Measurements from ENCODE around the gene METTL6.

Gene METTL6

DNA sequence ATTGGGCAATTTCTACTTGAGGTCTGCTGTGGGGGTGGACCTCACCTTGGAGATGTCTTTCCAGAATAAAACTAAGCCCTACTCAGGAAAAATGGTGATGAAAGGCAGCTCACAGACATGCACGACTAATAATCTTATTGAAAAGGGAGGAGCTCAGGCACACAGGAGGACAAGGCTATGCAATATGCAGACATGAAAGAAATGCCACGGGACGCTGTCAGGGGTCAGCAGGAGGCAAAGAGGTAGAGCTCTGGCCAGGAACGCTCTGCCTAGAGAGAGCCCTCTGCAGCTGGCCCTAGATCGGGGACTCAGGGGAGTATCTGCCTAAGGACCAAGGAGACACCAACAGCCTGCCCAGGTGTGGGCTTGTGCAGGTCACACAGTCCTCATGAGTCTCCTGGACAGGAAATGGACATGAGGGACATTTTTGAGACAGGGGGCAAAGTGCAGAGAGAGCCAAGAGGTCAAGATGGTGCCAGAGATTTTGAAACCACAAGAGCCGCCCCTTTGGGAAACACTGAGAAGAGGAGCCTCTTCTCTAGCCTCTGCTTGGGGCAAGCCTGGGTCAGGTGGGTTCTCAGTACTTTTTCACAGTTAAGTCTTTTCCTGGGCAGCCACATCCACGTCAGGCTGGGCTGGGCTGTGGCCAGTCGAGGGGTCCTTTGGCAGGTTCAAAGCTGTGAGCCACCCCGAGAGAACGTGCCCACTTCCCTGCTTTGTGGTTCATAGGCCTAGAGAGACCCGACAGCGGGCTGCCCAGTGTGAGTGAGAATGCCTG lies 23.3 kb upstream of the METTL6 start:
- no peaks in the 10 kb centered on the region for H3K36me3 ChIP-seq (ENCODE audit: control insufficient read depth, insufficient read depth, low read length)
- WGBS, 2 experiments (ENCODE audit: insufficient coverage in 2 of 2): 93 to 97% methylated on average over 12 of the region's 12 CpGs
- H3K4me1 ChIP-seq (ENCODE audit: control insufficient read depth, insufficient read depth, low read length, poor library complexity, severe bottlenecking): no peaks in the 10 kb centered on the region
- H3K9me3 ChIP-seq (ENCODE audit: control insufficient read depth, low read length): no peaks in the 10 kb centered on the region
- no peak overlapping the region for H3K27ac ChIP-seq (ENCODE audit: low read depth, low read length, severe bottlenecking)
- no peak overlapping the region for H3K4me3 ChIP-seq (ENCODE audit: extremely low read depth, insufficient read depth, low read length, poor library complexity, severe bottlenecking)

DNA sequence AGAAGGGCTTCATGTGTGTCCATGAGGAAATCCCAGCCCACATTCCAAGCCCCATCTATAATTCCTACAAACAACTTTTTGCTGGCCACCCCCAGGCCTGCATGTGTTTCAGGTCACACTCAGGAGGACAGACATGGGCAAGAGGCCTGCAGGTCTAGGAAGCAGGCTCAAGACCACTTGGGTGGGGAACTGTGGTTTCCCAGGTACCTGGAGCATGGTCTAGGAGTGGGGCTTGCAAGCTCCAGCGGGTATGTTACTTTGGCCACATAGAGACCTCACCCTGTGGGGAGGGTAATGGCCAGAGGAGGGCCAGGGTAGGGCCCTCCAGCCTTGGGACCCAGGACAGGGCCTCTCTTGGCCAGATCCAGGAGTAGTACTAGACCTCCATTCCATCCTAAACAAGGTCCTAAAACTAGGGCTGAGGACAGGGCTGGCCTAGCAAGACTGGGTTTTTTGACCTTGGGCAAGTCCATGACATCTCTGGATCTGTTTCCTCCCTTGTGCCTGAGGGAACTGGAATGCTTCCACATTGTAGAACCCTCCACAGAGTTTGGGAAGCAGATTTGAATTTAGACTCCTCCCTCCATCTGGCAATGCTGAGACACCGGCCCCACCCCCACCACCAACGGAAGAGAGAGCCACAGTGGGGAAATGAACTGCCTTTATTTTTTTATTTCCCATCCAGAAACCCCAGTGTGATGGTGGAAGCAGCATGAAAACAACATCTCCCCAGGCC lies 22.3 kb upstream of the METTL6 start:
- no peaks in the 10 kb centered on the region for H3K9me3 ChIP-seq (ENCODE audit: control insufficient read depth, low read length)
- H3K27ac ChIP-seq (ENCODE audit: low read depth, low read length, severe bottlenecking): no peak overlapping the region
- 100% methylated on average over 1 of the region's 3 CpGs; no CpG with 5 or more reads in 1 of the 2 experiments for WGBS, 2 experiments (ENCODE audit: insufficient coverage in 2 of 2)
- no peaks in the 10 kb centered on the region for H3K4me1 ChIP-seq (ENCODE audit: control insufficient read depth, insufficient read depth, low read length, poor library complexity, severe bottlenecking)
- no peak overlapping the region for H3K4me3 ChIP-seq (ENCODE audit: extremely low read depth, insufficient read depth, low read length, poor library complexity, severe bottlenecking)
- no peaks in the 10 kb centered on the region for H3K36me3 ChIP-seq (ENCODE audit: control insufficient read depth, insufficient read depth, low read length)

DNA sequence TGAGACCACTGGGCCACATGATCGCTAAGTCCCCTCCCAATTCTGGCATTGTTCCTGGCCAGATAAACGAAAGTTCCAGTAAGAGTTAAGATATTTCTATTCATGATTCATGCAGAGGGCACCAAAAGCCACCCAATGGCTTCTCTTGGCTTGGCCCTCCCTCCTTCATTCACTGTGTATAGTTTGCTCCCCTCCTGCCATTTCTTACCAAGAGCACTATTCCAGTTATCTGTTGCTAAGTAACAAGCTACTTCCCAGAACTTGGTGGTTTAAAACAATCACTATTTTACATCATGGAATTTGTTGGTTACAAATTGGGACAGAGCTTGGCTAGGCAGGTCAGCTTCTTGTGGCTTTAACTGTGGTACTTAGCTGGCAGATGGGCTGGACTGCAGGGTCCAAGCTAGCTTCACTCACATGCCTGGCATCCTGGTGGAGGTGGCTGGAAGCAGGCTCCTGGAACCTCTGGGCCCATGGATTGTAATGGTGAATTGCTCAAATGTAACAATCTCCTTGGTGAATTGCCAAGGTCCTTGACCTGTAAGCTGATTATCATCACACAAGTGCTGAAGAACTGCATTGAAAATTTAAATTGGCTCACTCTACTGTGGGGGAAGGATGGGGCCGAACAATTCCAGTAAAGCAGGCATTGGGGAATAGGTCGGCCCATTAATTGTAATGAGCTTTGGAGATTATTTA lies 16.6 kb upstream of the METTL6 start:
- 80 to 100% methylated on average over 1 of the region's 4 CpGs for WGBS, 2 experiments (ENCODE audit: insufficient coverage in 2 of 2)
- no peaks in the 10 kb centered on the region for H3K9me3 ChIP-seq (ENCODE audit: control insufficient read depth, low read length)
- peaks cover 4% of the 10 kb centered on the region for H3K4me1 ChIP-seq (ENCODE audit: control insufficient read depth, insufficient read depth, low read length, poor library complexity, severe bottlenecking)
- no peak overlapping the region for H3K27ac ChIP-seq (ENCODE audit: low read depth, low read length, severe bottlenecking)
- H3K36me3 ChIP-seq (ENCODE audit: control insufficient read depth, insufficient read depth, low read length): peaks cover 32% of the 10 kb centered on the region
- H3K4me3 ChIP-seq (ENCODE audit: extremely low read depth, insufficient read depth, low read length, poor library complexity, severe bottlenecking): no peak overlapping the region

DNA sequence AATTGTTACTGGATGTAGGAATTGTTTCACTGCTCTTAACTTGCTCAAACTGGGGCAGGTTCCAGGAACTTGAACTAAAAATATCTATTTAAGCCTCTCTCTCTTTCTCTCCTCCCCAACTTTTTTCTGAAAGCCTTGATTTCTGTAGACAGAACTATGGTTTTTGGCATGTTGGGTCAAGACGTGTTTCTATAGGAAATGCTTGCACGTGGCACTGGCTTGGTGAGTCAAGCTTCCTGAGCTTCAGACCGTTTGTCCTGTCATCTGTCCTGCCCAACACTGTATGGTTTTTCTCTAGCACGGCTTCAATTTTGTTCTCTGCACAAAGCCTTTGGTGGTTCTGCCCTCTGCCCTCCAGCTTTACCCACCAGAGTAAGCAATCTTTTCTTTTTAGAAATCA lies 13.5 kb upstream of the METTL6 start:
- peaks cover 4% of the 10 kb centered on the region for H3K4me1 ChIP-seq (ENCODE audit: control insufficient read depth, insufficient read depth, low read length, poor library complexity, severe bottlenecking)
- WGBS, 2 experiments (ENCODE audit: insufficient coverage in 2 of 2): 87 to 95% methylated on average over 4 of the region's 4 CpGs
- no peaks in the 10 kb centered on the region for H3K9me3 ChIP-seq (ENCODE audit: control insufficient read depth, low read length)
- peaks cover 62% of the 10 kb centered on the region for H3K36me3 ChIP-seq (ENCODE audit: control insufficient read depth, insufficient read depth, low read length)
- H3K27ac ChIP-seq (ENCODE audit: low read depth, low read length, severe bottlenecking): no peak overlapping the region
- H3K4me3 ChIP-seq (ENCODE audit: extremely low read depth, insufficient read depth, low read length, poor library complexity, severe bottlenecking): no peak overlapping the region

DNA sequence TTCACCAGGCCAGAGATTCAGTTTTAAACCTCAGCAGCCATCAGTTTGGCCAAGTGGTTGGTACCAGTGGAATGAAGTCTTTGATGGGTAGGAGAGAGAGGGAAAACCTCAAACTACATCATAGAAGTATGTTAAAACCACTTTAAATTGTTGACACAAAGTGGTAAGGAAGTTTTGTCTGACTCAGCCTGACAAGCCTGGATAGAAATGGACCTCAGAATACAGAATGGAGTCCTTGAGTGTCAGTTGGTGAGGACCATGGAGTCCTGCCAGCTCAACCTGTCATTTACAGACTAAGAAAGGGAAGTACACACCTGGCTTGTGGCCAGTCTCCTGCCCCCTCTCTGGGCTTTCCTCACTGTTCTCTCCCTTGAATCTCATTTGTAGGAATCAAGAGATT lies 12.1 kb upstream of the METTL6 start:
- H3K27ac ChIP-seq (ENCODE audit: low read depth, low read length, severe bottlenecking): no peak overlapping the region
- H3K4me3 ChIP-seq (ENCODE audit: extremely low read depth, insufficient read depth, low read length, poor library complexity, severe bottlenecking): no peak overlapping the region
- H3K9me3 ChIP-seq (ENCODE audit: control insufficient read depth, low read length): no peaks in the 10 kb centered on the region
- H3K4me1 ChIP-seq (ENCODE audit: control insufficient read depth, insufficient read depth, low read length, poor library complexity, severe bottlenecking): peaks cover 4% of the 10 kb centered on the region
- peaks cover 76% of the 10 kb centered on the region for H3K36me3 ChIP-seq (ENCODE audit: control insufficient read depth, insufficient read depth, low read length)

DNA sequence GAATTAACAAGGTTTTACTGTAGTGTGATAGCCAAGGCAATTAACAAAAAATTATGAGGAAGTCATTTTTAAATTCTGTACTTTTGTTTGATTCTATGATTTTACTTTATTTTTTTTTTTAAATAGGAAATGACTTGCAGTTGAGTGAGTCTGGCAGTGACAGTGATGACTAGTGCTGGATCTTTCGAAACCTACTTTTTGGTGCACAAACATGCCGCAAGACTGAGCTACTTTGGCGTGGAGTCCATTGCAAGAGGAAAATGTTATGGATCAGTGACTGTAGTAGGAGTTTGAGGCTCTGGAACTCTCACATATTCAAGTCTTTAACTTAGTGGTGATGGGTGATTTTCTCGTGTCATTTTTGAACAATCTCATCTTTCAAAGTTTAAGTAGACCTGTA lies 11.6 kb upstream of the METTL6 start:
- peaks cover 4% of the 10 kb centered on the region for H3K4me1 ChIP-seq (ENCODE audit: control insufficient read depth, insufficient read depth, low read length, poor library complexity, severe bottlenecking)
- no peaks in the 10 kb centered on the region for H3K9me3 ChIP-seq (ENCODE audit: control insufficient read depth, low read length)
- H3K4me3 ChIP-seq (ENCODE audit: extremely low read depth, insufficient read depth, low read length, poor library complexity, severe bottlenecking): no peak overlapping the region
- 100% methylated on average over 3 of the region's 4 CpGs; no CpG with 5 or more reads in 1 of the 2 experiments for WGBS, 2 experiments (ENCODE audit: insufficient coverage in 2 of 2)
- H3K27ac ChIP-seq (ENCODE audit: low read depth, low read length, severe bottlenecking): no peak overlapping the region
- peaks cover 81% of the 10 kb centered on the region for H3K36me3 ChIP-seq (ENCODE audit: control insufficient read depth, insufficient read depth, low read length)

DNA sequence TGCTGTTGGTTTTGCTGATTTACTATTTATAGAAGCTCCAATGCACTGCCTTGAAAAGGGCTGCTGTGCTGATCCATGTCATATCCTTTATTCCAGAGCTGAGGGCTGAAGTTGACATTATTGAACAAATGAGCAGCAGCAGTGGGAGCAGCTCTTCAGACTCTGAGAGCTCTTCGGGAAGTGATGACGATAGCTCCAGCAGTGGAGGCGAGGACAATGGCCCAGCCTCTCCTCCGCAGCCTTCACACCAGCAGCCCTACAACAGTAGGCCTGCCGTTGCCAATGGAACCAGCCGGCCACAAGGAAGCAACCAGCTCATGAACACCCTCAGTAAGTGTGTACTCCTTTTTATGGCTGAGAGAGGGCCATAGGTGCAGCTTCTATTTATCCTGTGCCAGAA lies 8.9 kb upstream of the METTL6 start:
- Histone ChIP-seq H3K9me3 (ENCODE audit: control insufficient read depth, low read length) (no peaks in the 10 kb centered on the region), H3K36me3 (ENCODE audit: control insufficient read depth, insufficient read depth, low read length) (peaks cover 90% of the 10 kb centered on the region), H3K27ac (ENCODE audit: low read depth, low read length, severe bottlenecking) (no peak overlapping the region), H3K4me3 (ENCODE audit: extremely low read depth, insufficient read depth, low read length, poor library complexity, severe bottlenecking) (no peak overlapping the region), H3K4me1 (ENCODE audit: control insufficient read depth, insufficient read depth, low read length, poor library complexity, severe bottlenecking) (peaks cover 4% of the 10 kb centered on the region)
- WGBS, 2 experiments (ENCODE audit: insufficient coverage in 2 of 2): 94 to 96% methylated on average over 3 of the region's 6 CpGs

DNA sequence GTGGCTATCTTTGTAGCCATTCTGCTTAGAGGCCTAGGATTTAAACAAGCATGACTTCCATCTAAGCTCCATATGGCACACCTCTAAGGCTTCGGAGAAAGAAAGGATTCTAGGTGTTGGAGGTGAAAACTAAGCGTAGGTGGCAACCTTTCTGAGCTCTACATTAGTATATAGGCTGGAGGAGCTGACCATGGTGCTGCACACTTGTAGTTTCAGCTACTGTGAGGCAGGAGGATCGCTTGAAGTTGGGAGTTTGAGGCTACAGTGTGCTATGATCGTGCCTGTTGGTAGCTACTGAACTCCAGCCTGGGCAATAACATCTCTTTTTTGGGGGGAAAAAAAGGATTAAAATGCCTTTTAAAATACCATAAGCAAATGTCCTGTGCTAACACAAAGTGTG lies 7.4 kb upstream of the METTL6 start:
- peaks cover 90% of the 10 kb centered on the region for H3K36me3 ChIP-seq (ENCODE audit: control insufficient read depth, insufficient read depth, low read length)
- WGBS, 2 experiments (ENCODE audit: insufficient coverage in 2 of 2): 100% methylated on average over 3 of the region's 4 CpGs
- no peaks in the 10 kb centered on the region for H3K9me3 ChIP-seq (ENCODE audit: control insufficient read depth, low read length)
- H3K4me1 ChIP-seq (ENCODE audit: control insufficient read depth, insufficient read depth, low read length, poor library complexity, severe bottlenecking): no peaks in the 10 kb centered on the region
- no peak overlapping the region for H3K4me3 ChIP-seq (ENCODE audit: extremely low read depth, insufficient read depth, low read length, poor library complexity, severe bottlenecking)
- no peak overlapping the region for H3K27ac ChIP-seq (ENCODE audit: low read depth, low read length, severe bottlenecking)

DNA sequence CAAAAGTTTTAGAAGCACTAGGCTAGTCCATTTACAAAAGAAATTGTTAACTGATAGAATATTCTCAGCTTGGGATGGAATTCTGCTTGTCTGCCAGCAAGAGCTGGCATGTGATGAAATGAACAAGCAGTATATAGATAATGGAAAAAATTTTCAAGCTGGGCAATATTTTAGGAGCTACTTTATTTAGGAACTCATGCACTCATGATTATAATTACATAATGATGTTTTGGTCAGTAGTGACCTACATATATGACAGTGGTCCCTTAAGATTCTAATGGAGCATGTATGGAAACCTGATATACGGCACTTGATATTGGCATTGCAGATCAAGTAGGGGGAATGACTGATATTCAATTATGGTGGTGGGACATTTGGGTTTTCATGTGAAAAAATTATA lies 6.2 kb upstream of the METTL6 start:
- 82 to 100% methylated on average over 1 of the region's 1 CpG for WGBS, 2 experiments (ENCODE audit: insufficient coverage in 2 of 2)
- Histone ChIP-seq H3K4me3 (ENCODE audit: extremely low read depth, insufficient read depth, low read length, poor library complexity, severe bottlenecking) (no peak overlapping the region), H3K4me1 (ENCODE audit: control insufficient read depth, insufficient read depth, low read length, poor library complexity, severe bottlenecking) (peaks cover 7% of the 10 kb centered on the region), H3K9me3 (ENCODE audit: control insufficient read depth, low read length) (no peaks in the 10 kb centered on the region), H3K36me3 (ENCODE audit: control insufficient read depth, insufficient read depth, low read length) (peaks cover 84% of the 10 kb centered on the region), H3K27ac (ENCODE audit: low read depth, low read length, severe bottlenecking) (no peak overlapping the region)

DNA sequence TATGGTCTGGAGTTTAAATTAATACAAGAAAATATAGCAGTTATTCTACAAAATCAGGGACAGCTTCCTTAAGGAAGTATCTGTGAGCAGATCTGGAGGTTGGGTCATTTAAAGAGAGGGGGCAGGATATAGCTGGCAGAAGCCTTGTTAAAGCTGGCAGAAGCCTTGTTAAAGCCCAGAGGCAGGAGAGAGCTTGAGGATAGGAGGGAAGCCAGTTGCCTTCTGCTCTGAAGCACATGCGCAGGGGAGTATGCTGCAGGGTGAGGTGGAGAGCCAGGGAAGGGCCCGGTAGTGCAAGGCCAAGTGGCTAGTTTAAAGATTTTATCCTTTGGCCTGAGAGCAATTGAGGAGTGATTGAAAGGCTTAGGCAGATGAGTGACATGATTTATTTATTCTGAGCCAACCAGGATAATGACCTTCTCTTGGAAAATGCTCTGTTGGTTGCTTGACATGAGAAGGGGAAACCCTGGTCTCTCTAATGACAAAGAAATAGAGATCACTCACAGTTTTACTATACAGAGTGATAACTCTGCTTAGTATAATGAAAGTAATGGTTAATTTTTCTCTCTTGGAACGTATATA lies 4.0 kb upstream of the METTL6 start:
- Histone ChIP-seq H3K9me3 (ENCODE audit: control insufficient read depth, low read length) (peaks cover 4% of the 10 kb centered on the region), H3K27ac (ENCODE audit: low read depth, low read length, severe bottlenecking) (no peak overlapping the region), H3K4me1 (ENCODE audit: control insufficient read depth, insufficient read depth, low read length, poor library complexity, severe bottlenecking) (peaks cover 9% of the 10 kb centered on the region), H3K4me3 (ENCODE audit: extremely low read depth, insufficient read depth, low read length, poor library complexity, severe bottlenecking) (no peak overlapping the region), H3K36me3 (ENCODE audit: control insufficient read depth, insufficient read depth, low read length) (peaks cover 65% of the 10 kb centered on the region)
- 89 to 94% methylated on average over 1 to 2 of the region's 3 CpGs for WGBS, 2 experiments (ENCODE audit: insufficient coverage in 2 of 2)
